ENCODE data around the gene C1orf116.

C1orf116 gene

DNA sequence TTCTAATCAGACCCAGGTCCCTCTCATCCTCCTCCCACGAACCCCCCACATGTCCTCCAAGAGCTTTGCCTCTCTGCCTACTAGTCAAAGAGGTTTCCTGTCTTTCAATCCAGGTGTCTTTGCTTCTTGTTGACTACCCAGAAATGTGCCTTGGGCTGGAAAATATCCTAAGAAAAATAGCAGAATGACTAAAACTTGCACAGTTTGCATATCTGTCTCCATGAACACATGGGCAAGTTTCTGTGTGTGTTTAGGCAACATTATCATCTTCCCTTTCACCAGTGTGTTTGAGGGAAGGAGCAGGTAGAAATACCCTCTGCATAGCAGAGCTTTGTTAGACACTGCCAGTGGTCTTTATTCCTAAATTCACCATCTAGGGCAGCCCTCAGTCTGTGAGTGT lies 1.5 kb downstream of the C1orf116 start:
- TF ChIP-seq TAF1 (IDR thresholded peaks at IDR 0.05; ENCODE audit: borderline replicate concordance, insufficient read depth, low read length) (no peak), FOXP2 (optimal IDR thresholded peaks at IDR 0.05; ENCODE audit: borderline replicate concordance, extremely low read depth, extremely low read length, insufficient read depth) (no peak), POLR2AphosphoS5 (IDR thresholded peaks at IDR 0.05; ENCODE audit: low read depth, low read length) (no peak), SIN3A (IDR thresholded peaks at IDR 0.05; ENCODE audit: borderline replicate concordance, insufficient read depth, low read length) (no peak), REST (IDR thresholded peaks at IDR 0.05; ENCODE audit: insufficient read depth in 1 of 2, low read depth in 2 of 2, low read length in 2 of 2) (no peak)

DNA sequence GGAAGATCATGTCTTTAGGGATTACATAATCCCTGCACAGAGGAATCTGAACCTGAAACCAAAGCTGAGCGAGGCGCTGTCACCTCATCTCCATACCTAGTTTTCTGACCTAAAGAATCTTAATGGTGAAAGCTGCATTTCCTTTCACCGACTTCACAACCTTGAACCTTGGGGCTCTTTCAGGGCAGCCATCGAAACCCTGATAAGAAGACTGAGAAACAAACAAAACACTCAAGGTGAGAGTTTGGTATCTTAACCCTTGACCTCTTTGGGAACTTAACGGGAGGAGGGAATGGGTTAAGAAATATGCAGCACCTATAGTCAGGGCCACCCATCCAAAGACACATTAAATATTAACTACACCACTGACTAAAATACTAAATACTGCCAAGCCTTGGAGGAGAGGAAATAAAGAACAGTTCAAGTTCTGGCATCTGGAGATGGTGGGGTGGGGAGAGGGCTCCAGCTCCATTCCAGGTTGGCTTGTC lies 2.0 kb downstream of the C1orf116 start:
- TF ChIP-seq TAF1 (IDR thresholded peaks at IDR 0.05; ENCODE audit: borderline replicate concordance, insufficient read depth, low read length), result no peak
- no peak for TF ChIP-seq SIN3A (IDR thresholded peaks at IDR 0.05; ENCODE audit: borderline replicate concordance, insufficient read depth, low read length)
- no peak for TF ChIP-seq REST (IDR thresholded peaks at IDR 0.05; ENCODE audit: insufficient read depth in 1 of 2, low read depth in 2 of 2, low read length in 2 of 2)
- no peak for TF ChIP-seq FOXP2 (optimal IDR thresholded peaks at IDR 0.05; ENCODE audit: borderline replicate concordance, extremely low read depth, extremely low read length, insufficient read depth)
- TF ChIP-seq POLR2AphosphoS5 (IDR thresholded peaks at IDR 0.05; ENCODE audit: low read depth, low read length), result no peak

- TF ChIP-seq SIN3A (IDR thresholded peaks at IDR 0.05; ENCODE audit: borderline replicate concordance, insufficient read depth, low read length) (no peak), FOXP2 (optimal IDR thresholded peaks at IDR 0.05; ENCODE audit: borderline replicate concordance, extremely low read depth, extremely low read length, insufficient read depth) (no peak), REST (IDR thresholded peaks at IDR 0.05; ENCODE audit: insufficient read depth in 1 of 2, low read depth in 2 of 2, low read length in 2 of 2) (no peak), TAF1 (IDR thresholded peaks at IDR 0.05; ENCODE audit: borderline replicate concordance, insufficient read depth, low read length) (no peak), POLR2AphosphoS5 (IDR thresholded peaks at IDR 0.05; ENCODE audit: low read depth, low read length) (no peak)
Observed at GRCh38 chr1:207029701-207030521, 2.6 kb downstream of the C1orf116 start.

GRCh38 chr1:207028884-207029650 lies 3.5 kb downstream of the C1orf116 start:
- TF ChIP-seq POLR2AphosphoS5 (IDR thresholded peaks at IDR 0.05; ENCODE audit: low read depth, low read length) (no peak), REST (IDR thresholded peaks at IDR 0.05; ENCODE audit: insufficient read depth in 1 of 2, low read depth in 2 of 2, low read length in 2 of 2) (no peak), FOXP2 (optimal IDR thresholded peaks at IDR 0.05; ENCODE audit: borderline replicate concordance, extremely low read depth, extremely low read length, insufficient read depth) (no peak), TAF1 (IDR thresholded peaks at IDR 0.05; ENCODE audit: borderline replicate concordance, insufficient read depth, low read length) (no peak), SIN3A (IDR thresholded peaks at IDR 0.05; ENCODE audit: borderline replicate concordance, insufficient read depth, low read length) (no peak)

Data from PFSK-1 (cell line).